T-helper 1 cell treated with Interleukin-12 subunit alpha and Interleukin-12 subunit beta and Interleukin-4 antibody, amounts not matched to agents 30 ng/mL and 1 ng/mL, for 36 hours (primary cell): ENCODE results near the gene CITED2. TPM values are rescaled to one million over a fixed set of nuclear protein-coding genes. Genes with fewer than 3 reads are reported as not detected.

Experiments
- intact Hi-C: fragments of 100-400 bp; cut with micrococcal nuclease; formaldehyde crosslinking; loops from one replicate; pipeline ENCODE4 v1.15.1; 2024
- total RNA-seq: library from RNA; stranded (reverse); gene quantifications from 2 replicates; pipeline ENCODE4 v1.2.3, GENCODE V29; 2022

CITED2 gene
- total RNA-seq, 1 donor from 2014 or later: 61.4 TPM

GRCh38 chr6:139334806-139335446 is 39.5 kb downstream of the CITED2 start:
- intact Hi-C loops: no loop called here

GRCh38 chr6:139330826-139331500 is 43.5 kb downstream of the CITED2 start:
- intact Hi-C loops: no loop called here

GRCh38 chr6:139330306-139330705 is 44.1 kb downstream of the CITED2 start:
- intact Hi-C loops: no loop called here

- intact Hi-C loops: no loop called here
Observed at GRCh38 chr6:139329224-139329623, 45.2 kb downstream of the CITED2 start.

GRCh38 chr6:139327038-139327437 is 47.4 kb downstream of the CITED2 start:
- intact Hi-C loops: no loop called here

GRCh38 chr6:139325686-139326085 is 48.8 kb downstream of the CITED2 start:
- intact Hi-C loops: loop anchor here (2.0 kb wide), 1 partner anchor 39 kb away; no protein-coding TSS in a partner anchor

- intact Hi-C loops: loop anchor here (2.0 kb wide), 1 partner anchor 40 kb away; no protein-coding TSS in a partner anchor
Observed at GRCh38 chr6:139325125-139325524, 49.3 kb downstream of the CITED2 start.

GRCh38 chr6:139324301-139324555 is 50.2 kb downstream of the CITED2 start:
- intact Hi-C loops: loop anchor here (1.0 to 2.0 kb wide), 4 partner anchors 41 to 199 kb away; no protein-coding TSS in a partner anchor

GRCh38 chr6:139323511-139324300 is 50.7 kb downstream of the CITED2 start:
- intact Hi-C loops: loop anchor here (1.0 to 2.0 kb wide), 12 partner anchors 33 to 550 kb away; partner anchors contain the start of genes ABRACL, CCDC28A, CITED2 and REPS1

Other genes with a start within 250 kb of the CITED2 start
- 51.1 and 51.9 TPM in 2 replicates for gene HECA, start 239.6 kb downstream of the CITED2 start, total RNA-seq
- gene TXLNB, start 82.7 kb downstream of the CITED2 start, total RNA-seq: 0.24 and 0.42 TPM in 2 replicates